Islet precursor cell (in vitro differentiated cells): ENCODE data around the gene GRIN2A.

ENCODE experiments used
- DNase-seq: peaks from one replicate; pipeline ENCODE4 v3.0.0-alpha.2; 2018

The GRIN2A gene

DNA sequence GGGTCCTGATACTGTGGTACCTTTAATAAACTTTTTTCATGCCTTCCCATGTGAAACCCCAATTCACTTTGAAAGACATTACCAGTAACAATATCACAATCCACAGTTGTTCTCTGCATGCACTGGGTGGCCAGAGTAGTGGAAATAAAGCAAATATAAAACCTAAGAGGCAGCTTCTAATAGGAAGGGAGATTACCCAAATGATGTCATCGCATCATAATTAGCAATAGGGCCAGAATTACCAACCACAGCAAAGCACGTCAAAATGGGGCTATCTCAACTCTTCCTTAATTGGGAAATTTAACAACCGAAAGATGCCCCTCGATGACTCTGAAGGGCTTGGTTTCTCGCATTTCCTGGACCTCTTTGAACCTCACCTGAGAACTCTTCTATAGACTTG, 224.8 kb downstream of the GRIN2A start:
- DNase-seq: no peak

DNA sequence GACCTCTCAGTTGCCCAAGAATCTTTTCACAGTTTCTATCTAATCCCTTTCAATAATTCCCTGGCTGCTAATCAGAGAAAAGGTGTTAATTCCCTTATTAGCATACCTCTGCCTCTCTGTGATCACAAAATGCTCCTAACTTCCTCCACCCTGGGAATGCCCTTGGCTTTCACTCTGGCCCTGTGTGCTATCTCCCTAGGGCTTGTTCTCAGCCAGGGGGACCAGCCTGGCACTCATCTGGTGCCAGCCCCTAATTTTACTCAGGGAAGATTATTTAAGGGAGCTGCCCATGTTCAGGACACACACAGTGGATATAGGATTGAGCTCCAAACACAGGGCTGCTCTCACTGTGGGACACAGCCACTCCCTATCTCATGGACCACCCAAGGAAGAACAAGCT, 225.2 kb downstream of the GRIN2A start:
- DNase-seq: no peak

DNA sequence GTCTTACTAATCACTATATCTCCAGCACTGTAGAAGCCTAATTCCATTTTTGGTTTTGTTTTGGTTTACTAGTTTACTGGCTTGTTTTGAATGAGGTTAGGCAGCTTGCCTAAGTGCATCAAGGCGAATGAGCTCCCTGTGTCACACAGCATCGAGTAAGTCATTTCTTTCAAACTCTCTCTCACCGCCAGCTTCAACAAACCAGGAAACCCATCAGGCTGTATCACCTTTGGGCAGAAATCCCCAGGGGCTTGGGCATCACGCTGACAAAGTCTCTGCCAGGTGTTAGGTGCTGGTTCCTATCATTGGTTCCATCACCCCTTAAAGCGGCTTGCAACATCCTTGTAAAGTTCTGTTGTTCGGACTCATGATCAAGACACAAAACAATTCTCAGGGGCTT, 226.6 kb downstream of the GRIN2A start:
- no peak for DNase-seq

DNA sequence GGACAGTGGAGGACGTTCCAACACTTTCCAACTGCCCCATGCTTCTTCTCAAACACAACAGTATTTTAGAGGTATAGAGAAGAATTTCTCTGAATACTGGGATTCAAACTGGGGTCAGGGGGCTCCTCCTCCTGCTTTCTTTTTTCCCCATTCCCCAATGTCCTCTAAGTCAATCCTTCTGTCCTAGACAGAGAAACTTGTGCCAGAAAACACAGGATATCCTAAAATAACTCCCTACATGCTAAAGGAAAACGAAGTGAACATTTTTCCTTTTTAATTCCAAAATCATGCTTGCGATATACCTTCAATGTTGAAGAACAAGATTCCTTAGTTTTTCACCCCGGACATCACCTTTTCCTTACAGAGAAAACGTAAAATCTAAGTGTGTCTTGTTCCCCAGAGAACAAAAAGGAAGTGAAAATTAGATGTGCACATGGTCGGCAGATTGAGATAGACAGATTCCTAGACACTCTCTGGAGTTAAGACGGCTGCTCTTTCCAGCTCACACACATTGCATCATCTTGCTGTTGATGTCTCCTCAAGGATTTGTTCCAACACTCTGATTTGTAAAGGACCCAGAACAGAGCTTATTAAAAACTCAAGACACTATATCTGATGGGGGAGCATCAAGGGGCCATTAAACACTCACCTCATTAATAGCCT, 228.2 kb downstream of the GRIN2A start:
- no peak for DNase-seq

DNA sequence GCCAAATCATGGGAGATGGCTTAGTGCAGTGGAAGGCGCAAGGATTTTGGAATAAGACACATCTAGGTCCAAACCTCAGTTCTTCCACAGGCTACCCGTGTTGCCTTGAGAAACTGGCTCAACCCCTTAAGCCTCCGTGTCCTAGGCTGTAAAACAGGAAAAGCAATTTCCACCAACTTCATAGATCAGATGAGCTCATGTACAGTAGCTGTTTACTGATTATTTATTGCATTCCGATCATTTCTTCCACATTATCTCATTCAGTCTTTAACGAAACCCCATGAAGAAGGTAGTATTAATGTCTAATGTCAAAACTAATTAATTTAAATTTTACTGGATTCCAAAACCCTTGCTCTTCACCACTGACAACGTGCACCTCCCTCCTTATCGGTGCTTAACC, 231.6 kb downstream of the GRIN2A start:
- no peak for DNase-seq

DNA sequence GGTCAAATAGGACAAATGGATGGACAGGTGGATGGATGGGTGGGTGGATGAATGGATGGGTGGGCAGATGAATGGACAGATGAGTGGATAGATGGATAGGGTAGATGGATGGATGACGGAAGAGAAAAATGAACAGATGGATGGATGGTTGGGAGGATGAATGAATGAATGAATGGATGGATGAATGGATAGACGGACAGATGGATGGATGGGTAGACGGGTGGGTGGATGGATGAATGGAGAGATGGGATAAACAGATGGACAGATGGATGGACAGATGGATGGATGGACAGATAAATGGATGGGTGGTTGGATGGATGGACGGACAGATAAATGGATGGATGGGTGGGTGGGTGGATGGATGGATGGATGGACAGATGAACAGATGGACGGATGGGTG, 232.8 kb downstream of the GRIN2A start:
- DNase-seq: no peak

DNA sequence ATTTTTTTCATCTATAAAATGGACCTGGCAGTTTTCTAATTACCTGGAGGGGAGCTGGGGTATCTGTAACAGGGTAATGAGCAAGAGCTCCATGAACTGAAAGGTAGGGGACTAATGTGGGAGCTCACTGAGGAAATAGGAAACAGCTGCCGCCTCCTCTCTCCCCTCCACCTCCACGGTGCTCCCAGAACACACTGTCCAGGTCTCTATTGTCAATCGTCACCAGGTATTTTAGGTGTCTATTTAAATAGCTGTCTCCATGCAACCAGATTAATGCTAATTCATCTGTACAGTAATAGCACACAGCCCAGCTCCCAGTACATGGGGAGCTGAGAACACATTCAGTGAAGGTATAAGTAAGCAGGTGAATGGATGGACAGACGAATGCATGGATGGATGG, 233.3 kb downstream of the GRIN2A start:
- no peak for DNase-seq

DNA sequence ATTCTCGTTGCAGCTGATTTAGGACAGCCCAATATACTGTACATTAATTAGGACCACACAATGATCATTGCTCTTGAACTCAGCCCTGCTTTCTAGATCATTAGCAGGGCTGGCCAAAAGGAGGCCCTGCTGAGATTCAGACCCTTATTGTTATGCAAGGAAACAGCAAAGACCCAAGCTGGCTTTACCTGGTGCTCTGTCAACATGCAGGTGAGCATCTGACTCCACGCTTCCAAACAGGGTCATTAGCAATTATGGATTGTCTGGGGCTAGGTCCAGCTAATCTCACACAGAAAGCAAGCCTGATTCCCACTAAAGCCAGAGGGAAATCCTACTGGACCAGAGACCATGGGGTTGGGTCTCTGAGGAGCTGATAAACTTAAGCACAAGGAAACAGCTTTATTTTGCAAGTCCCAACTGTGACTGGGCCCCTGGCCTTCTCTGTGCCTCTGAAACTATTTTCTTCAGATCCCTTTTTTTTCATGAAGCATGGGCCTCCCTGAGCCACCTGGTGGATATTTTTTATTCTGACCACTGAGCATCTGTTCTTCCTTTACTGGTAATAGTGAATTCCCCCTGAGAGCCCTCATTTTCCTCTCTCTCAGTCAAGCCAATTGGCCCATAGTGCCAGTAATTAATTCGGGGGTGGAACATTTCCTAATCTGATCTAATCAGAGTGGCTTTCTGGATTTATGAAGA, 236.1 kb downstream of the GRIN2A start:
- DNase-seq: no peak

DNA sequence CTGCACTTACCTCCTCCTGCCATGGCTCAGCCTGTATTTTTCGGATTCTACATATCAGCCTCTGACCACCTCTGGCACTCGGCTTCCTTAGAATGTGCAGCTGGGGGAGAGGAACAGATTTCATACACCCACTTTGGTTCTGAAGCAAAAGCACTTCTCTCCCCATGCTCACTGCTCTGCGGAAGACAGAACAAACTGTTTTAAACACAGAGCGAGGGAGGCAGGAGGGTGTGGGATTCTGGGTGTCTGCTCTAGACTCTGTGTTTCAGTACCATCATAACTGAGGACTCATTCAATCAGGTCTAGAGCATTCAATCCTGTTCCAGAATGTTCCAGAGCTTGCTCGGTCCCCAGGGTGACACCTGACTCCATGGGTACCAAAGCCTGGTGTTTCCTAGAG, 239.1 kb downstream of the GRIN2A start:
- no peak for DNase-seq

DNA sequence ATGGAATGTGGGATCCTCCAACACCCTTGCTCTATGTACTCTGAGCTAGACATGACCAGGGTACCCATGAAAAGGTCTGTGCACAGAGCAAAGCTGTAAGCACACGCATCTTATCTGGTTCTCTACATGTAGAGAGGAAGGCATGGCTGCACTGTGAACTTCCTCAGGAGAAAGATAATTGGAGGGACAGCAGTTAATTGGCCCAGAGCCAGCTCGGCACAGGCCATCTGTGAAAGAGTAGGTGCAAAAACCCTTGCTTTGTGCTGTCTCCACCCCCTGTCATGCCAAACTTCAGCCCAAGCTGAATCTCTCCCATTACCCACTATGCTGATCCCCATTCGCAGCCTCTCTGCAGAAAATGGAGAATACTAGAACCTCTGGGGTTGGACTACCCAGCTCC, 241.0 kb downstream of the GRIN2A start:
- no peak for DNase-seq

DNA sequence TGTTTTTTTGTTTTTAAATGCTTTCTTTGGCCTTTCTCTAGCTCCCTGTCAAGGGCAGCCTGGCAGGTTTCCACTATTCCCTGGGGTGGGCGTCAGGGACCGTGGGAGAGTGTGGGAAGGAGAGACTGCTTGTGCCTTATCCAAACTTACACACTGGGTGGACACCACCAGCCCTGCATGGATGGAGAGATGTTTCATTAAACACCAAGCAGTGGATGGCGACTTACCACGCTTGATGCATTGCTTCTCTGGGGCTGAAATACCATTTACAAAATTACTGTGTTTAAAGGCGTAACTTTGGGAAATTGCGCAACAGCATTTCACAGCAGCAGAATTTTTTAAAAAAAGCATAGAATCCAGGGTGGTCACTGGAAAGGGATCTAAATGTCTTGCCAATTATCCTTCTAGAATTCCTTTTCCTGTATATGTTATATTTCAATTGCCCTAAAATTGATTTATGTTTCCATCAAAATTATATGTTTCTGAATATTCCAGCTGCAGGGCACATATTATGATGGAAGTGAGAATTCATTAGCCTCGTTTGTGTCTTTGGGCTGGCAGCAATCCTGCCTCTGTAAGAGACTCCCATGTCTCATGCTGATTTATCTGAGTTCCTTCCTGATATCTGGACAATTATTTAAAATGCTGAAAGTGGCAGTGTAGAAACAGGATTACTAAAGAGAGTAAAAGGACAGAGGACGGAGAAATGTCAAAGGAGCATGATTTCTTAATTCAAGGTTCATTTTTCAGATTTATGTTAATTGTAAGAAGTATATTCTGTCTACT, 247.3 kb downstream of the GRIN2A start:
- DNase-seq: no peak

DNA sequence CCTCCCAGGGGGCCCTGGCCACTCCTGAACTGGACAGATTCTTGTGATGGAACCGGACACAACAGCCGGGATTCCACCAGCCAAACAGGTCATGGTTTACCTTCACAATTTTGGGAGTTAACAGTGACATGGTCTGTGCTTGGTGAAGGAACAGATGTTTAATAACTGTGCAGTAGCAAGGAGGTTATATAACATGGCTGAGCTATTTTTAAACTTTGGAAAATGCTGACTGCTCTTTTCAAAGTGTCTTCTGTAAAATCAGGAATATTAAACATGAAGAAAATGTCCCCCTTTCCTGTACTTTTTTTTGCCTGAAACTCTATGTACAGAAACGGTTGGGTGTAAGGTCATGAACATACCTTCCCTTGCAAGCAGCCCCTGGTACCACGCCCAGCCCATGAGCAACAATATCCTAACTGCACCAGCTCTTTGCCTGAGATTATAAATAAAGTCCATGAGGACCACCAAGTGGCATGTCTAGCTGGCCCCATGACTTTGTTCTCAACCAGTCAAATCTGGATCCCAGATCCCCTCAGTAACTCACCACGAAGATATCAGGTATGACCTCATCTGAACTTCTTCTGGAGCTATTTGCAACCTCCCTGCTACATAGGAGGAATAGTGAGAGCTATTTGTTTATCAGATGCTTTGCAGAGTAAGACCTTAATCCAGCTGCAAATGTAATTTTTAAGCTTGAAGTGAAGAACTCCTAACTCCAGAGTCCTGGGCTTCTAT, 249.1 kb downstream of the GRIN2A start:
- no peak for DNase-seq

DNA sequence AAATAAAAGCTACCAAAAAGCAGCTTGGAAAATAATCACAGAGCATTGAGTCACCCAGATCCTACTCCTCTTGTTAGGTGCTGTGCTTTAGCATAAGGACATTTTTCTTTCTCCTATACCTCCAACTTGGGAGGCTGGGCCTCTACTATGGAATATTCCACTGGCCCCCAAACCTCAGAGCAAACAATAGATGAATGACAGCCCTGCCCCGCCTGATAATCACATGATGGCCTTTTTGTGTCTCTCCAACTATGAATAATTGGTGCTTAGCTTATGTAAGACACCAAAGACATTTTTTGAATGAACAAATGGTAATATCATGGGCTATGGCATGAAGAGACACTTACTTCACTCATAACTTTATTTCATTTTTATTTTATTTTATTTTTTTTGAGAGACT, 250.2 kb downstream of the GRIN2A start:
- DNase-seq: no peak

DNA sequence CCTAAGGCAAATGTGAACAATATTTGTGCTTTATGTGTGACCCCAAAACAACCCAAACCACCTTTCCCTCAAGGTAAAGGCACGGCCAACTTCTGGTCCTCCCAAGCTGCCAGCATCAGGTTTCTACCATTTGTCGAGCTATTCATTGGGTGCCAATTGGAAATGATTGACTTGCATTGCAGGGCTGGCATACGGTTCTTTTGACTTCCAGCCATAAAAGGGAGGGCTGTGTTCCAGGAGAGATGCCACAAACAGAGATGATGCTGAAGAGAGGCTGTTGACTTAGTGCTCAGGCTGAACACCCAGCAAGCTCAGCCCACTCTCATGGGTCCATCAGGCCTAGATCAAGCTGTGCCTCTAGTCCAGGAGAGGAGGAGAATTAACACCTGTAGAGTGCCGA, 252.4 kb downstream of the GRIN2A start:
- no peak for DNase-seq

DNA sequence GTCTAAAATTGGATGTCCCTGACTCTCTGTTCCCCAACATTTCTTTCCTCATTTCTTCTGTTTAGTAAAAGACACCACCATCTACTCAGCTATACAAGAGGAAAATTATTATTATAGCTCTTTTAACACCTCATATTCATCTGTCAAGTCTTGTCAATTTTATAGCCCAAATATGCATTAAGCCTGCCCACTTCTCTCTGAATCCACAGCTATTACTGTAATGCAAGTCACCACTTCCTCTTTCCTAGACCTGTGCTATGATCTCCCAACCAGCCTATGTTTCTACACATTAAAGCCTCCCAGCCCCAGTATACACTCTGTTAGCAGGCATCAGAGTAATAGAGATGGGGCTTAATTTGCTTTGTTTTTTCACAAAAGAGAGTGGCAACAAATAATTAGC, 252.9 kb downstream of the GRIN2A start:
- DNase-seq: no peak

DNA sequence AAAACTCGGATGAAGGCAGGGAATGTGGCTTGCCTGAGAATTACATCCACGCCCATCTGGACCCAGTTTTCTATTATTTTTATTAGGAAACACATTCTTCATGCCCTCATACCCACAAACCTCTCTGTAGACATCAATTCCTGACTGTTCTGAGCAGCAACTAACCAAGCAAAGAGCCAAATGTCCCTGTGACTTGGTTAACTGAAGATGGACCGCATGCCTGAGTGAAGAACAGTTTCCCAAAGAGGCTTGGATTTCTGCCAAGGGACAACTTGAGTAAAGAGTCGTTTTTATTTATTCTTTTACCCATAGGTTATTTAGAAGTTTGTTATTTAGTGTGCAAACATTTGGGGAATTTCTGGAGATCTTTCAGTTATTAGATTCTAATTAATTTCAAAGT, 259.8 kb downstream of the GRIN2A start:
- DNase-seq: no peak

DNA sequence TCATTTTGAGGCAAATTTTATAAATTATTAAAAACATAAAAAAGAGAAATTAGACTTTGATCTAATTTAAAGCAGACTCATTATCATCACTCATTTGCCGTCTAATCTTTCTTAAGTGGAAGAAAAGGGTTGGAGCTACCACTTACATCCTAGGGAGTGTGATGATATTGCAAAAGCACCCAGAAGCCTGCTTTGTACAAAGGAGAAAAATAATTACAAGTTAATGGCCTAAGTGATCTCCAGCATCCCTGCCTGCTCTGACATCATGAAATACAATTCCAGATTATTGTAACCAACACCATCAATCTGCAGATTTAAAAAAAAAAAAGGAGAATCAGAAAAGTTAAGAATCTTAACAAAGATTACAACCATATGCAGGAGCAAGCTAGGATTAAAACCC, 260.2 kb downstream of the GRIN2A start:
- no peak for DNase-seq

DNA sequence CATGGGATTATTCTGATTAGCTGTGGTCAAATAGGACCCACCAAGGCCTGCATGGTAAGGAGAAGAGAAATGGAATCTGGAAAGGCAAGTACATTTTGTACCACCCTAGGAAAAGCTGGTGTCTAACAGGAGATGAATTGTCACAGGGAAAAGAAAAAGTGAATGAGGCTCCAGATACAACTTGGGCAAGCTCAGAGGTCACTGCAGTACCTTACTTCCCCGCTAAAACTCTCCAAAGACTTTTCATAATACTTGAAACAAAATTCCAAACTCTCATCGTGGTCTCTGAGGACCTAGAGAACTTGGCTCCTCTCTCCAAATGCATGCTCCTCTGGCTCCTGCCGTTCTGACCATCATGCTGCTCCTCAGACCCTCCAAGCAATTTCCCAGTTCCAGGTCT, 262.8 kb downstream of the GRIN2A start:
- DNase-seq: no peak

DNA sequence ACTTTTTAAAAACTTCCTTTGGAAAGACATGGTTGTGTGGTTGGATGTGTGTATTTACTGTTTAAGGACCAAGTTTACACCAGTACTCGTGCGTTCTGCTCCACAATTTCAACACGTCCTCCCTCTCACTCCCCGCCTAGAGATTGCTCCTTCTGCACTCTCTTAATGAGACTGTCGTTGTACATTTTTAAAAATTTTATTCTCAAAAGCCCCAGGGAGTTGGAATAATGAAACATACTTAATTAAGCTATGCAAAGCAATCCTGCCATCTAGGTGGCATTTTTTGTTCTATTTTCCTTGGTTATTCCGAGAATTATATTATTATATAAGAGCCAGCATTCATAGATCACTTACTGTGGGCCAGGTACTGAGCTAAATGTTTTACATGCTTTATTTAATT, 264.5 kb downstream of the GRIN2A start:
- no peak for DNase-seq

DNA sequence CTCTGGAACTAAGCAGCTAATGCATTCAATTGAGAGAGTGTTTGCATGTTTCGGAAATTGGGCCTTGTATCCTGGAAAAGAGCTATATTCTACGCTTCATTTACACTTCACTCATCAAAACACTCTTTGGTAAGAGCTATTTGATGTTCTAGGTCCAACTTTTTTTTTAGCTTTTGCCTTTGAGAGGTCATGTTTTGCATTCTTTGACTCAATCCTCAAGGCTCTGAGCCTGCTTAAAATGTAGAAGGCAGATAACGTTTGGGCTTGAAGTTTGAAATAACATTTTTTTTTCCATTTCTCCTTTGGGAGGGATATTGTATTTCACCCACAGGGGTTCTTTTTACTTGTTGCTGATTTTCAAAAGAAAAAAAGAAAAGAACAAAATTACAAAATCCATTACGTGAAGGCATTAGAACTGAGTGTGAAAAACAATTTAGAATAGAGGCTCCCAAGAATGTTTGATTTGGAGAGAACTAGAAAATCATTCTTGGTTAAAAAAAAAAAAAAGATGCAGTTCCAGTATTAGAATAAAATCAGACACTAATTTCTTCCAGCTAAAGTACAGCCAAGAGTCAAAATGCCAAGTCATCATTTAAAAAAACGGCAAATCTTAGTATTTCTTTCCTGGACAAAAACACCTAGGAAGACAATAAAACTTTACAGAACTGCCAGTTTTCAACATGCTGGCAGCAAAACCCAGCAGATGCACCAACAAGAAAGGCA, 268.5 kb downstream of the GRIN2A start:
- no peak for DNase-seq

DNA sequence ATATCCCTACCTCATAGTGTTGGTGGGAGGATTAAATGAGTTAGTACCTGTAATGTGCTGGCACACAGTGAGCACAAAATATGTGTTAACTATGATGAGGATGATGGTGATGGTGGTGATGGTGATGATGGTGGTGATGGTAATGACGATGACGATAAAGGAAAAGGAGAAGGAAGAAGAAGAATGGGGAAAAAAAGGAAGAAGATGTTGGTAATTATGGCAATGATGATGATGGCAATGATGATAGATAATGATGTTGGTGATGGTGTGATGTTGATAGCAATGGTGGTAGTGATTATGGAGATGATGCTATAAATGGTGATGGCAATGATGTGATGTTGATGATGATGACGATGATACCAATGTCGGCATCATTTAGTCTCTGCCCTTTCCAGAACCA, 270.2 kb downstream of the GRIN2A start:
- DNase-seq: no peak

DNA sequence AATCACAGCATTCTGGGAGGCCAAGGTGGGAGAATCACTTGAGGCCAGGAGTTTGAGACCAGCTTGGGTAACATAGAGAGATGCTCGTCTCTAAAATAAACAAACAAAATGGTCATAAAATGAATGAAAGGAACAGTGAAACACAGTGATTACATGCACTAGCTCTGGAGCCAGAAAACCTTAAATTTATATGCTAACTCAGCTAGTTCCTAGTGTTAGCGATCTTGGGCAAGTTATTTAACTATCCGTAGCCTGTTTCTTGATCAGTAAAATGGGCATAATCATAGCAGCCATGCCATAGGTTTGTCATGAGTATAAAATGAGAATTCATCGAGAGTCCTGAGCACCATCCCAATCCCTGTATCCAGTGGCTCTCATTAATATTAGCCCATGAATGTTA, 271.0 kb downstream of the GRIN2A start:
- no peak for DNase-seq
